Measurements from ENCODE around the gene OGG1.

Gene OGG1

DNA sequence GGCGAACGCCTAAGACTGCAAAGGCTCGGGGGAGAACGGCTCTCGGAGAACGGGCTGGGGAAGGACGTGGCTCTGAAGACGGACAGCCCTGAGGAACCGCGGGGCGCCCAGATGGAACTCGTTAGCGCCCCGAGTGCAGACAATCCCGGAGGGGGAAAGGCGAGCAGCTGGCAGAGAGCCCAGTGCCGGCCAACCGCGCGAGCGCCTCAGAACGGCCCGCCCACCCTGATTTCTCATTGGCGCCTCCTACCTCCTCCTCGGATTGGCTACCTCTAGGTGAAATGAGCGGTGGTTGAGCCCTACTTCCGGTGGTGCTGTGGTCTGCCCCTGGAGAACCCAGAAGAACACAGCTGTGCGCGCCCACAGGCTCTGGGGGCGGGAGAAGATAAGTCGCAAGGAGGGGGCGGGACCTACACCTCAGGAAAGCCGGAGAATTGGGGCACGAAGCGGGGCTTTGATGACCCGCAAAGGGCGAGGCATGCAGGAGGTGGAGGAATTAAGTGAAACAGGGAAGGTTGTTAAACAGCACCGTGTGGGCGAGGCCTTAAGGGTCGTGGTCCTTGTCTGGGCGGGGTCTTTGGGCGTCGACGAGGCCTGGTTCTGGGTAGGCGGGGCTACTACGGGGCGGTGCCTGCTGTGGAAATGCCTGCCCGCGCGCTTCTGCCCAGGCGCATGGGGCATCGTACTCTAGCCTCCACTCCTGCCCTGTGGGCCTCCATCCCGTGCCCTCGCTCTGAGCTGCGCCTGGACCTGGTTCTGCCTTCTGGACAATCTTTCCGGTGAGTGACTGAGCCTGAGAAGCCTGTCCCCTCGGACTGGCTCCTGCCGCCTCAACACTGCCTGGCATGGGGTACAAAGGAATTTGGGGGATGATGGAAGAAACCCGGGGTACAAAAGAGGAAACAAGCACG is at the start of gene OGG1:
Gene OGG1, plus strand, starts transcription at position 308 of the 911 bp plus-strand sequence. Its CDS starts 335 bp downstream, at position 643.
- no peak for TF ChIP-seq CTCF (IDR thresholded peaks at IDR 0.05; ENCODE audit: insufficient read depth, low read depth, low read length, missing control alignments)
- H3K4me3 ChIP-seq (ENCODE audit: low read depth, low read length), result peak within 1 kb of the TSS; percentile 80
- DNase-seq (ENCODE audit: low read depth), result peak; percentile 98

GRCh38 chr3:9700536-9700935 is 49.2 kb upstream of the OGG1 start:
- DNase-seq (ENCODE audit: low read depth), result no peak
- no peak for TF ChIP-seq CTCF (IDR thresholded peaks at IDR 0.05; ENCODE audit: insufficient read depth, low read depth, low read length, missing control alignments)
- no peak overlapping the region for H3K4me3 ChIP-seq (ENCODE audit: low read depth, low read length)

- no peak for TF ChIP-seq CTCF (IDR thresholded peaks at IDR 0.05; ENCODE audit: insufficient read depth, low read depth, low read length, missing control alignments)
- no peak for DNase-seq (ENCODE audit: low read depth)
- no peak overlapping the region for H3K4me3 ChIP-seq (ENCODE audit: low read depth, low read length)
Measured at GRCh38 chr3:9701006-9701405, 48.7 kb upstream of the OGG1 start.

GRCh38 chr3:9701711-9702110 is 48.0 kb upstream of the OGG1 start:
- DNase-seq (ENCODE audit: low read depth), result no peak
- no peak for TF ChIP-seq CTCF (IDR thresholded peaks at IDR 0.05; ENCODE audit: insufficient read depth, low read depth, low read length, missing control alignments)

DNA sequence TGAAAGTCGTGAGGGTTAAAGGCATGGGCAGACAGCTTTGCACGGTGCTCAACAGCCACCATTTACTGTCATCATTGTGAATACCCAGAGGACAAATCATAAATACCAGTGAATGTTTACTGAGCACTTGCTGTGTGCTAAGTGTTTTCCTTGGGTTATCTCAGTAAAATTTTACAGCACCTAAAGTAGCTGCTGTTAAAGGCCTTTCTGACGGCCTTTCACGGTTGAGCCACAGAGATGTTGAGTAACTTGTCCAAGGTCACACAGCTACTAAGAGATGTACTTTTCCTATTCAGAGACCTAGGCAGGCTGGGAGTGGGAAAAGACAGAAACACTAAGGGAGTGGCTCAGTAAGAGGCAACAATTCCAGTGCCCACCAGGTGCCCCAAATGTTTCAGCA is 46.5 kb upstream of the OGG1 start:
- H3K4me3 ChIP-seq (ENCODE audit: low read depth, low read length), result no peak overlapping the region
- no peak for DNase-seq (ENCODE audit: low read depth)
- no peak for TF ChIP-seq CTCF (IDR thresholded peaks at IDR 0.05; ENCODE audit: insufficient read depth, low read depth, low read length, missing control alignments)

More at GRCh38 chr3:9701711-9702110, 48.0 kb upstream of the OGG1 start:
- H3K4me3 ChIP-seq (ENCODE audit: low read depth, low read length), result no peak overlapping the region

DNA sequence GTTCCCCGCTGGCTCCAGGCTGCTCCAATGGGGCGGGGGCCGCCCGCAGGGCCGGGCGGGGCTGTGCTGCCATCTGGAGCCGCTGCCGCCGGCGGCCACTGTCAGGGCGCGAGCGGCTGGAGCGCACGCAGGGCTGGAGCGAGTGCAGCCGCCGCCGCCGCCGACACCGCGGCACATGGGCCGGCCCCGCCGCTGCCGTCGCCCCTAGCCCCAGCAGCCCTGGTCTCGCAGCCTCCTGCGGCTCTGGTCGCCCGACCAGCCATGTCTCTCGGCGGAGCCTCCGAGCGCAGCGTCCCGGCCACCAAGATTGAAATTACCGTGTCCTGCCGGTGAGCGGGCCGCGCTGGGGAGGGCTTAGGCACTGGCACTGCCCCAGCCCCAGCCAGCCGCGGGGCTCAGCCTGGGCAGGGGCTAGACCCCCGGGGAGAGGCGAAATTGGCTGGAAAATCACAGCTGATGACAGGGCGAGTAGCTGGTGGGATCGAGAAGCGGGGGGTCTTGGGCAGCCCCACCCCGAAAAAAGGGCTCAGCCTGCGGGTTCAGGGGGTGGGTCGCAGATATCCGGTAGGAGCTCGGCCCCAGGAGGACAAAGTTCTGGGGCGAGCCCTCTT is 45.9 kb upstream of the OGG1 start, which contains the start of gene CPNE9:
Gene CPNE9, plus strand, starts transcription at position 98 of the 611 bp plus-strand sequence. Its CDS starts 164 bp downstream, at position 262.
- TF ChIP-seq CTCF (IDR thresholded peaks at IDR 0.05; ENCODE audit: insufficient read depth, low read depth, low read length, missing control alignments), result no peak
- no peak within 1 kb of the TSS for H3K4me3 ChIP-seq (ENCODE audit: low read depth, low read length)
- DNase-seq (ENCODE audit: low read depth), result no peak
